Neural progenitor cell (in vitro differentiated cells): Measurements from ENCODE around the gene SUGCT. TPM values are rescaled to one million over a fixed set of nuclear protein-coding genes. Genes with fewer than 3 reads are reported as not detected.

Experiments
- DNase-seq: peaks from one replicate; pipeline ENCODE4 v3.0.0-alpha.2; 2016; ENCODE audit warnings: low spot score
- H2AFZ ChIP-seq: fragments of 200-600 bp; sonication (generic); replicated peaks from 2 replicates; pipeline ENCODE4 v1.6.1; 2016; ENCODE audit warnings: antibody characterized with exemption
- H3F3A ChIP-seq: fragments of 200-600 bp; sonication (generic); 2 replicates; pipeline ENCODE4 v1.6.1; 2016; ENCODE audit warnings: antibody characterized with exemption, low read depth
- H3K27ac ChIP-seq: fragments of 200-600 bp; sonication (generic); 2 replicates; pipeline ENCODE4 v1.5.1; 2016; ENCODE audit warnings: mild to moderate bottlenecking
- H3K27me3 ChIP-seq: fragments of 200-600 bp; sonication (generic); 2 replicates; pipeline ENCODE4 v1.6.1; 2016; ENCODE audit warnings: mild to moderate bottlenecking, moderate library complexity
- H3K36me3 ChIP-seq: fragments of 200-600 bp; sonication (generic); 2 replicates; pipeline ENCODE4 v1.5.1; 2016
- H3K4me1 ChIP-seq: fragments of 200-600 bp; sonication (generic); 2 replicates; pipeline ENCODE4 v1.6.1; 2016; ENCODE audit warnings: mixed run types
- H3K4me2 ChIP-seq: fragments of 200-600 bp; sonication (generic); 2 replicates; pipeline ENCODE4 v1.6.1; 2016
- H3K4me3 ChIP-seq: fragments of 200-600 bp; sonication (generic); 2 replicates; pipeline ENCODE4 v1.5.1; 2016
- H3K79me2 ChIP-seq: fragments of 200-600 bp; sonication (generic); 2 replicates; pipeline ENCODE4 v1.6.1; 2016; ENCODE audit warnings: low read depth
- H3K9ac ChIP-seq: fragments of 200-600 bp; sonication (generic); 2 replicates; pipeline ENCODE4 v1.6.1; 2016
- H3K9me3 ChIP-seq: fragments of 200-600 bp; sonication (generic); 2 replicates; pipeline ENCODE4 v1.5.1; 2016; ENCODE audit warnings: low read depth
- H4K20me1 ChIP-seq: fragments of 200-600 bp; sonication (generic); 2 replicates; pipeline ENCODE4 v1.6.1; 2016; ENCODE audit warnings: low read depth
- H3K27ac Mint-ChIP-seq: 3 replicates; pipeline ENCODE4 v1.8.0; 2021; ENCODE audit warnings: mixed read lengths
- H3K27me3 Mint-ChIP-seq: 2 replicates; pipeline ENCODE4 v1.8.0; 2022; ENCODE audit warnings: low read depth, mild to moderate bottlenecking, inconsistent platforms, moderate library complexity, mixed read lengths; ENCODE audit not compliant: insufficient read depth
- H3K36me3 Mint-ChIP-seq: 3 replicates; pipeline ENCODE4 v1.8.0; 2021; ENCODE audit warnings: mixed read lengths
- H3K4me1 Mint-ChIP-seq: 3 replicates; pipeline ENCODE4 v1.8.0; 2021; ENCODE audit warnings: mixed read lengths
- H3K4me3 Mint-ChIP-seq: 3 replicates; pipeline ENCODE4 v1.8.0; 2021; ENCODE audit warnings: mild to moderate bottlenecking, moderate library complexity, mixed read lengths
- H3K9me3 Mint-ChIP-seq: 3 replicates; pipeline ENCODE4 v1.8.0; 2020; ENCODE audit warnings: mixed read lengths
- CTCF ChIP-seq: fragments of 200-600 bp; sonication (generic); IDR thresholded peaks from 2 replicates; pipeline ENCODE4 v1.5.1; 2017; ENCODE audit warnings: antibody characterized with exemption, mild to moderate bottlenecking
- EZH2 ChIP-seq: fragments of 200-600 bp; sonication (generic); IDR thresholded peaks from 2 replicates; pipeline ENCODE4 v1.6.1; 2017; ENCODE audit warnings: antibody characterized with exemption, mild to moderate bottlenecking, moderate library complexity
- EZH2phosphoT487 ChIP-seq: fragments of 200-600 bp; sonication (generic); IDR thresholded peaks from 2 replicates; pipeline ENCODE4 v1.6.1; 2017; ENCODE audit warnings: antibody characterized with exemption
- total RNA-seq: library from RNA; depleted of rRNA; stranded (reverse); fragments of >200 nt; gene quantifications from 2 replicates; pipeline ENCODE4 v1.2.3, GENCODE V29; 2015; ENCODE audit warnings: low replicate concordance

Gene SUGCT
- total RNA-seq, 1 donor from 2014 or later = 10.1 TPM

GRCh38 chr7:40866601-40867000, 731.8 kb downstream of the SUGCT start:
- no peaks in the 10 kb centered on the region for H4K20me1 ChIP-seq
- no peaks in the 10 kb centered on the region for H3K36me3 ChIP-seq
- no peaks in the 10 kb centered on the region for H3K79me2 ChIP-seq
- peak overlapping the region; percentile 26 for H2AFZ ChIP-seq
- no peaks in the 10 kb centered on the region for H3K36me3 Mint-ChIP-seq
- DNase-seq = peak; percentile 29
- peaks cover 4% of the 10 kb centered on the region for H3F3A ChIP-seq
- H3K4me3 Mint-ChIP-seq = no peak overlapping the region
- H3K27me3 Mint-ChIP-seq = peaks cover 2% of the 10 kb centered on the region
- peaks cover 5% of the 10 kb centered on the region for H3K4me1 Mint-ChIP-seq
- H3K4me2 ChIP-seq = no peak overlapping the region
- H3K27ac Mint-ChIP-seq = no peak overlapping the region
- no peak overlapping the region for H3K9ac ChIP-seq
- no peak overlapping the region for H3K27ac ChIP-seq
- peaks cover 12% of the 10 kb centered on the region for H3K9me3 ChIP-seq
- no peaks in the 10 kb centered on the region for H3K27me3 ChIP-seq
- TF ChIP-seq EZH2phosphoT487 (no peak), CTCF (peak; percentile 20)
- no peak overlapping the region for H3K4me3 ChIP-seq
- peaks cover 11% of the 10 kb centered on the region for H3K4me1 ChIP-seq
- H3K9me3 Mint-ChIP-seq = peaks cover 5% of the 10 kb centered on the region

GRCh38 chr7:40870108-40870507, 735.3 kb downstream of the SUGCT start:
- Histone ChIP-seq H3K9me3 (peaks cover 12% of the 10 kb centered on the region), H3K27me3 (no peaks in the 10 kb centered on the region), H4K20me1 (no peaks in the 10 kb centered on the region), H3K4me1 (peaks cover 11% of the 10 kb centered on the region), H2AFZ (no peak overlapping the region), H3K79me2 (no peaks in the 10 kb centered on the region), H3K4me2 (no peak overlapping the region), H3K4me3 (no peak overlapping the region), H3K36me3 (no peaks in the 10 kb centered on the region), H3K9ac (no peak overlapping the region), H3F3A (peaks cover 4% of the 10 kb centered on the region), H3K27ac (no peak overlapping the region)
- Mint-ChIP-seq H3K27me3 (peaks cover 2% of the 10 kb centered on the region), H3K27ac (no peak overlapping the region), H3K4me3 (no peak overlapping the region), H3K4me1 (peaks cover 5% of the 10 kb centered on the region), H3K9me3 (peaks cover 5% of the 10 kb centered on the region), H3K36me3 (no peaks in the 10 kb centered on the region)
- DNase-seq = no peak
- TF ChIP-seq EZH2phosphoT487 = no peak
- TF ChIP-seq EZH2 = no peak
- no peak for TF ChIP-seq CTCF

GRCh38 chr7:40873248-40873647, 738.4 kb downstream of the SUGCT start:
- no peaks in the 10 kb centered on the region for H3K79me2 ChIP-seq
- H3F3A ChIP-seq = peaks cover 4% of the 10 kb centered on the region
- no peak overlapping the region for H3K4me2 ChIP-seq
- Mint-ChIP-seq H3K27me3 (peaks cover 2% of the 10 kb centered on the region), H3K36me3 (no peaks in the 10 kb centered on the region), H3K4me1 (peaks cover 5% of the 10 kb centered on the region), H3K9me3 (peaks cover 5% of the 10 kb centered on the region), H3K27ac (no peak overlapping the region), H3K4me3 (no peak overlapping the region)
- H3K27ac ChIP-seq = no peak overlapping the region
- no peaks in the 10 kb centered on the region for H3K27me3 ChIP-seq
- no peaks in the 10 kb centered on the region for H3K4me1 ChIP-seq
- peaks cover 12% of the 10 kb centered on the region for H3K9me3 ChIP-seq
- DNase-seq = no peak
- H4K20me1 ChIP-seq = no peaks in the 10 kb centered on the region
- H2AFZ ChIP-seq = no peak overlapping the region
- no peaks in the 10 kb centered on the region for H3K36me3 ChIP-seq
- no peak overlapping the region for H3K9ac ChIP-seq
- H3K4me3 ChIP-seq = no peak overlapping the region
- no peak for TF ChIP-seq CTCF
- TF ChIP-seq EZH2 = no peak
- TF ChIP-seq EZH2phosphoT487 = no peak
